SK-N-MC (cell line): ENCODE measurements around the gene TMEM161A.

Source experiments
- EZH2 ChIP-seq: fragments of 200-600 bp; sonication (generic); IDR thresholded peaks from one replicate; pipeline ENCODE4 v1.6.1; 2017; ENCODE audit warnings: antibody characterized with exemption
- POLR2AphosphoS5 ChIP-seq: IDR thresholded peaks from 2 replicates; pipeline ENCODE4 v1.6.1; 2012; ENCODE audit warnings: mild to moderate bottlenecking, low read depth, low read length, borderline replicate concordance

GRCh38 chr19:19076476-19076875, 61.8 kb downstream of the TMEM161A start:
- TF ChIP-seq POLR2AphosphoS5 (no peak), EZH2 (no peak)
